HG03025 (cell line): Measurements from ENCODE around the gene ACP7.
"Not testable (repeated sequence)": the region's sequence is repeated elsewhere in the genome, so short reads cannot be mapped to it uniquely, and the experiment has no call there.

ENCODE experiments used
- ATAC-seq: cut with Tn5 transposase; IDR thresholded peaks from one replicate; pipeline ENCODE4 v1.9.1; 2021; ENCODE audit warnings: mild to moderate bottlenecking, moderate library complexity; ENCODE audit not compliant: unreplicated experiment, low FRiP score

The ACP7 gene

DNA sequence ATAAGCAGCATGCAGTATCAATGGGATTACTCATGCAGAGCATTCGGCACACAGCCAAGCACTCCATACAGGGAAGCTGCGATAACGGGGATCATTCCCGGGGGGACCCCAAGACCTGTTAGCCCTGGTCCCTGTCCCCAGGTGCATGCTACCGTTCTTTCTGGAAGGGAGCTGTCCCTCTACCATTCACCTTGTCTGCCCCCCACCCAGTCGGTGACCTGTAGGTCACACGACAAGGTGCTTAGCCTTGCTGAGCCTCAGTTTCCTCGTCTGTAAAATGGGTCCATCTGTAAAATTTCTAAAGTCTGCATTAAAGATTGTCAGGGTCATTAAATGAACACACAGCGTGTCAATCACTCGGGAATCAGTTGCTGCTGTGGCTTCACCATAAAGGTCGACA is 6.8 kb upstream of the ACP7 start:
- no peak for ATAC-seq

DNA sequence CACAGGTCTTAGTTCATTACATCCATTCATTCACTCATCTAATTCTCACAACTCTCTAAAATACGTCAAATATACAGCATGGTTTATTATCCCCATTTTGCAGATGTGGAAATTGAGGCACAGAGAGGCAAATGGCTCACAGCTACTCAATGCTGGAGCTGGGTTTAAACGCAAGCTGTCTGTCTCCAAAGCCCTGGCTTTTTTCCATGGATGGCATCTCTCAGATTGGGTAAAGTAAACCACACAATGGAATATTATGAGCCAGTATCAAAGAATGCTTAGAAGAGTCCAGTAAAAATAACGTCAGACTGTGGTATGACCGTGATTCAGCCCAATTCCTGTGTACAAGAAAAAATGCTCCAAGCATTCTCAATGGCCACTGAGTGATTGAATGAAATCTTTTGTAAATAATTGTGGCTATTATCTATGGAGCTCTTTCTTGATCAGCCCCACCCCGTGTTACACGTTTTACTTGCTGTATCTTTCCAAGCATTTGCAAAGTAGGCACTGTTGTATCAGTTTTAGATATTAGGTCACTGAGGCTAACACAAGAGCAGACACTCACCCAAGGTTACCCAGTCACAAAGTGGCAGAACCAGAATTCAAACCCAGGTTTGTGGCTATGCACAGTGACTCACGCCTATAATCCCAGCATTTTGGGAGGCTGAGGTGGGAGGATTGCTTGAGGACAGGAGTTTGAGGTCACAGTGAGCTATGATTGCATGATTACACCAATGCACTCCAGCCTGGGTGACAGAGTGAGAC is 5.5 kb upstream of the ACP7 start:
- ATAC-seq: no peak

DNA sequence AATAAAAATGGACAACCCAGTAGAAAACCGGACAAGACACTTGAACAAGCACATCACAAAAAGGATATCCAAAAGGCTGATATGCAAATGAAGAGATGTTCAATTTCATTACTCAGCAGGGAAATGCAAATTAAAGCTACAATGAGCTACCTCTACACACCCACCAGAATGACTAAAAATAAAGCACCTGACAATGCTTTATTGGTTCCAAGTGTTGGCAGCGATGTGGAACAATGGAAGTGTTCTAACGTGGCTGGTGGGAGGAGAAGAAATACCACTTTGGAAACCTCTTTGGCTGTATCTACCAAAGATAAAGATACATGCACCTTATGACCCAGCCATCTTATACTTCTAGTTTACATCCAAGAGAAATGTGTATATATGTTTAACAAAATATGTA is 3.7 kb upstream of the ACP7 start:
- ATAC-seq: no peak

DNA sequence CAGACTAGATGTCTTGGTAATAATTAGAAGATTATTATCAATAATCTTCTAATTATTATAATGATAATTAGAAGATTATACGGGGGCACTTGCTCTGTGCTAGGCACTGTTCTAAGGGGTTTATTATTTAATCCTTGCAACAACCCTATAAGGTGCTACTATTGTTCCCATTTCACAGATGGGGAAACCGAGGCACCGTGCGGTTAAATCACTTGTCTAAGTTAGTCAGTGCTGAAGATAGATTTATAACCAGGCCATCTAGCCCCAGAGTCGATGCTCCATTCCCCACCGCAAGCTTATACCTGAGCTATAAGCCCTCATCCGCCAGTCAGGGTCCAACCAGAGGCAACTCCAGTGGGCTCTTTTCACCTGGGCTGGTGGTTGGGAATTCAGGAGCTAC is 2.0 kb upstream of the ACP7 start:
- ATAC-seq: no peak

DNA sequence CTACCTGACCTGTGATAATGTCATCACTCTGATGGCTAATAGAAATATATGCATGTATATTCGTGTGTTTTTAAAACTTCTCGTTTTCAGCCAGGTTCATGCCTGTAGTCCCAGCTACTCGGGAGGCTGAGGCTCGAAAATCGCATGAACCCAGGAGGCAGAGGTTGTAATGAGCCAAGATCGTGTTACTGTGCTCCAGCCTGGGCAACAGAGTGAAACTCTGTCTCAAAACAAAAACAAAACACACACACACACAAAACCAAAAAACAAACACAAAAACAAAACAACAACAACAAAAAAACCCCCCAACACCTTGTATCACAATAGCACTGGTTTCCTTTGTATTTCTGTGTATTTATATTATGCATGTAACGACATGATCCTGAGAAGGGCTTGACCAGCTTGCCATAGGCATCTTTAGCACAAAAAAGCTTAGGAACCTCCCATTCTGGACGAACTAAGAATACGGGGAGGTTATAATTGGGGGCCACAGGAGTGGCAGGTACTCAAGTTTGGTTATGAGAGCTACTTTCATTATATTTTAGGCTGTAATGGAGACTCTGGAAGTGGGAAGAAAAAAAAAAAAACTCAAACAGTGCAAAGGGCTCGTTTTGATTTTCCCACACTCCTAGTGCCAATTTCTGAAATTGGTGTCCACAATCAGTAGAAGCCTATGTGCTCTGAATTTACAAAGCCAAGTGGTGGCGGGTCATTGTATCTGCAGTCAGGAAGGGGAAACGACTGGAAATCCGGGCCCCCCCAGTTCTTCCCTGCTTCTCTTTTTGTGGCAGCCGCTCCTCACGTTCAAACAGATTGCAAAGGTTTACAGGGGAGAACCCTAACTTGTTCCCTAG is 1.2 kb upstream of the ACP7 start:
- no peak for ATAC-seq

- no peak for ATAC-seq
These were observed 577 bp upstream of the ACP7 start for GRCh38 chr19:39083599-39083982.

DNA sequence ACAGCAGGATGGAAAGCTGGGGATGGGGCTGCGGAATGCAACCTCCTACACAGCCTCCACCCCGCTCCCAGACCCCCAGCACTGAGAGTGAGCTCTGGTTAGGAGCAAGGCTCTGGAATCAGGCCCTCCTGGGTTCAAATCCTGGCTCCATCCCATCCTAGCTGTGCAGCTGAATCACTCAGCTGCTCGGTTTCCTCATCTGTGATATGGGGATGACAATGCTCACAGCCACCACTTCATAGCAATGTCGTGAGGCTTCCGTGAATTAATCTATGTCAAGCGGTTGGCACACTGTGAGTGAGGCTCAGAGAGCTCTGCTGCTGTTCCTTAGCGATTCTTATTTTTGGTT is 538 bp downstream of the ACP7 start:
- ATAC-seq: no peak

DNA sequence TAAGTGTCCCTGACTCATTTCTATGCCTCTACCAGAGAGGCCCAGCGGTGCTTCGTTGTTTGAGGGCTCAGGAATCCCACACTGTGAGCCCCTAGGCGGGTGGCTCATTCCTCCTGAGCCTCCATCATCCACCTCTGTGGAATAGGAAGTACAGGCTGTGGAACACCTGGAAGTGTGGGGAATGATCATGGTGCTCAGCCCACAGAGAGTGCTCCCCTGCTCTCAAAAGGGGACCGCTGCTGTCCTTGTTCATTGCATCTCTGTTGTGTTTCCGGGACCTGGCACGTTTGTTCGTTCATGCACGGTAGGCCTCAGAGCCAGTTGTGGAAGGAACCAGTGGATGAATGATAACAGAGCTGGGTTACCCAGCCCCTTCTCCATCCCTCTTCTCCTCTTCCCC is 1.2 kb downstream of the ACP7 start:
- no peak for ATAC-seq

DNA sequence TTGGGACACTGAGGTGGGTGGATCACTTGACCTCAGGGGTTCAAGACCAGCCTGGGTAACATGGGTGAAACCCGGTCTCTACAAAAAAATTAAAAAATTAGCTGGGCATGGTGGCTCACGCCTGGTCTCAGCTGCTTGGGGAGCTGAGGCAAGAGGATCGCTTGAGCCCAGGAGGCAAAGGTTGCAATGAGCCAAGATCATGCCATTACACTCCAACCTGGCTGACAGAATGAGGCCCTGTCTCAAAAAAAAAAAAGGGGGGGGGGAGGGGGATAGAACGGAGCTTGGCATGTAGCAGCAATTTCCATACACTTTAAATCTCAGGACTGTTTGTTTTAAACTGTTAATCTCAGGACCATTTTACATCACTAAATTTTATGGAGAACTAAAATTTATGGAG is 2.2 kb downstream of the ACP7 start:
- no peak for ATAC-seq

GRCh38 chr19:39087907-39088686 is 3.9 kb downstream of the ACP7 start:
- no peak for ATAC-seq

GRCh38 chr19:39090016-39090415 is 5.8 kb downstream of the ACP7 start:
- ATAC-seq: not testable (repeated sequence)

DNA sequence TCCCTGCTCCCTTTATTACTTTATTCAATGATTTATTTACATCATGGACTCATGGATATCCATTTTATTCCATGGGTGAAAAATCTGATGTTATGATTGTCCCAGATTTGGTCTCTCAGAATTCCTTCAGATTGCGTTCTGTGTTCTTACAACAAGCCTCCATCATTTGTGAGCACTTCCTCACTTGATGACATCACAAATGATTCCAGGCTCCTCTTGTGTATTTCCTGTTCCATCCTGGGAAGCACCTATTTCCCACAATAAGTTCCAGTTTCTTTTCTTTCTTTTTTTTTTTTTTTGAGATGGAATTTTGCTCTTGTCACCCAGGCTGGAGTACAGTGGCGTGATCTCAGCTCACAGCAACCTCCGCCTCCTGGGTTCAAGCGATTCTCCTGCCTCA is 6.7 kb downstream of the ACP7 start:
- no peak for ATAC-seq

- not testable (repeated sequence) for ATAC-seq
These were observed 11.8 kb downstream of the ACP7 start for GRCh38 chr19:39095799-39096540.

GRCh38 chr19:39097299-39097698 is 13.1 kb downstream of the ACP7 start:
- ATAC-seq: no peak

DNA sequence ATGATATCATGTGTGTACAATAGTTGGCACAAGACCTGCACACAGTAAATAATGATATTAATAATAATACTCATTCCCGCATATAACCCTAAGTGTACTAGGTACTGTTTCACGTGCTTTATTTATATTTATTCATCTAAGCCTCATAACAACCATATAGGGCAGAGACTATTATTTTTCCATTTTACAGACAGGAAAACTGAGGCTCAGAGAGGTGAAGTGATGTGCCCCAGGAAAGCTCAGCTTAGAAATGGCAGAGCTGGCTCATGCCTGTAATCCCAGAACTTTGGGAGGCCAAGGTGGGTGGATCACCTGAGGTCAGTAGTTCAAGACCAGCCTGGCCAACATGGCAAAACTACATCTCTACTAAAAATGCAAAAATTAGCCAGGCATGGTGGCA is 13.6 kb downstream of the ACP7 start:
- ATAC-seq: no peak

- ATAC-seq: no peak
These were observed 14.4 kb downstream of the ACP7 start for GRCh38 chr19:39098365-39099269.

DNA sequence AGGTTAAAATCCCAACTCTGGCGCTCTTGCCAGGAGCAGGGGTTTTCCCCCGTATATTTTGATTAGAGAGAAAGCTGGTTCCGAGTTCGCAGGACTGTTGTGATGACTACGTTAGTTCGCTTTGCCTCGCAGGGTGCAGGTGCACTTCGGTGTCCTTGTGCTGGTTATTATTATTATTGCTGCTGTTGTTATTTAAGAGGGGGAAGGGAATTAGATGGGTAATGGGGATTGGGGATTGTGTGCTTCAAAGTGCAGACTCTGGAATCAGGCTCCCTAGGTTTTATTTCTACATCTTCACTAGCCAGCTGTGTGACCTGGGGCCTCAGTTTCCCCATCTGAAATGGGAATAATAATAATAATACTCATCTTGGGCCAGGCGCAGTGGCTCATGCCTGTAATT is 15.2 kb downstream of the ACP7 start:
- ATAC-seq: no peak

DNA sequence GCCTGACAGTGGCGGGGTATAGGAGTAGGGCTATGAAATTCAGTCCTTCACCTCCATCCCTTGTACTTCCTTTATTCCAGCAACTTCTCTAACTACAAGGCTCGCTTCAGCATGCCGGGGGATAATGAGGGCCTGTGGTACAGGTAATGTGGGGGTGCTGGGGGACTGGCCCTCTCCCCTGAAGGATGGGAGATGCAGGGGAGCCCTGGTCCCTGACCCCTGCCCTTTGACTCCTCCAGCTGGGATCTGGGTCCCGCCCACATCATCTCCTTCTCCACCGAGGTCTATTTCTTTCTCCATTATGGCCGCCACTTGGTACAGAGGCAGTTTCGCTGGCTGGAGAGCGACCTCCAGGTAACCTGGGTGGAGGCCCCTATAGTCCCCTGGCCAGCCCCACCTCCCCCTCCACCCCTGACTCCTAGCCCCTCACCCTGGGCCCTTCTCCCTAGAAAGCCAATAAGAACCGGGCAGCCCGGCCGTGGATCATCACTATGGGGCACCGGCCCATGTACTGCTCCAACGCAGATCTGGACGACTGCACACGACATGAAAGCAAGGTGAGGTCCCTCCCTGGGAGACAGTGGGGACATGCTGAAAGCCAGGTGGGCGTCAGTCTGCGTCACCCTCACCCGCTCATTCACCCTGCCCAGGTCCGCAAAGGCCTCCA is 16.5 kb downstream of the ACP7 start:
- no peak for ATAC-seq

- ATAC-seq: no peak
These were observed 19.0 kb downstream of the ACP7 start for GRCh38 chr19:39103151-39103550.
